HEK293T (cell line): ENCODE data around the gene KIAA1217.

Experiments used
- BHLHE40 ChIP-seq: fragments of 450-650 bp; IDR thresholded peaks from 2 replicates; pipeline ENCODE4 v1.6.1; 2016; ENCODE audit warnings: mild to moderate bottlenecking, moderate library complexity, borderline replicate concordance
- ELF4 ChIP-seq: fragments of 450-650 bp; IDR thresholded peaks from 2 replicates; pipeline ENCODE4 v1.6.1; 2017; ENCODE audit warnings: antibody characterized with exemption
- FOXK2 ChIP-seq: fragments of 450-650 bp; IDR thresholded peaks from 2 replicates; pipeline ENCODE4 v1.6.1; 2016; ENCODE audit warnings: mild to moderate bottlenecking
- SP1 ChIP-seq: fragments of 450-650 bp; IDR thresholded peaks from 2 replicates; pipeline ENCODE4 v1.6.1; 2017
- TARDBP ChIP-seq: fragments of 450-650 bp; IDR thresholded peaks from 2 replicates; pipeline ENCODE4 v1.6.1; 2016
- ZNF384 ChIP-seq: fragments of 450-650 bp; IDR thresholded peaks from 2 replicates; pipeline ENCODE4 v1.6.1; 2016
- TF ChIP-seq, protein P1 (sequence below): fragments of 450-650 bp; IDR thresholded peaks from 2 replicates; pipeline ENCODE4 v1.6.1; 2016

DNA sequence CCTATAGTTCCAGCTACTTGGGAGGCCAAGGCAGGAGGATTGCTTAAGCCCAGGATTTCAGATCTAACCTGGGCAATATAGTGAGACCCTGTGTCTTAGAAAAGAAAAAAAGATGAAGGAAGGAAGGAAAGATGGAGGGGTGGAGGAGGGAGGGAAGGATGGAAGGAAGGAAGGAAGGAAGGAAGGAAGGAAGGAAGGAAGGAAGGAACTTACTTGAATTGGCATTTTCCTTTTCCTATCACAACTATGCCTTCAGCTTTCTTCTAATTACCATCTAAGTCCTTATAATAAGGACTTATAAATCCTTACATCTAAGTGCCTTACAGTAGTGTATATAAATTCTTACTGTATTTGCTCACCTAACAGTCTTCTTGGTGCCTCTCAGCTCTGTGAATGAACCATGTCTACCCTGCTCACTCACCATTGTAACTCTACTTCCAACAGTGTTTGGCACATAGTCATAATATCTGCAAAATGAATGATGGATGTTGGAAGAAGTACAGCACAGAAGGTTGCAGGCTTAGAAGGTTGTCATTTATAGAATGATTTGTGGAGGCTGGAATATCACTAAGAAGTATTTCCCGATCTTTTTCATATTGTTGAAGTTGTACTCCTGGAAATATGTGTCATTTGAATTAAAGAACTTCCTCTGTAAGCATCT is 125.5 kb downstream of the KIAA1217 start:
- TF ChIP-seq BHLHE40, result no peak
- TF ChIP-seq FOXK2, result no peak
- no peak for TF ChIP-seq ZNF384
- TF ChIP-seq ELF4, result no peak
- no peak for TF ChIP-seq SP1
- no peak for TF ChIP-seq TARDBP
- TF ChIP-seq, protein P1, sequence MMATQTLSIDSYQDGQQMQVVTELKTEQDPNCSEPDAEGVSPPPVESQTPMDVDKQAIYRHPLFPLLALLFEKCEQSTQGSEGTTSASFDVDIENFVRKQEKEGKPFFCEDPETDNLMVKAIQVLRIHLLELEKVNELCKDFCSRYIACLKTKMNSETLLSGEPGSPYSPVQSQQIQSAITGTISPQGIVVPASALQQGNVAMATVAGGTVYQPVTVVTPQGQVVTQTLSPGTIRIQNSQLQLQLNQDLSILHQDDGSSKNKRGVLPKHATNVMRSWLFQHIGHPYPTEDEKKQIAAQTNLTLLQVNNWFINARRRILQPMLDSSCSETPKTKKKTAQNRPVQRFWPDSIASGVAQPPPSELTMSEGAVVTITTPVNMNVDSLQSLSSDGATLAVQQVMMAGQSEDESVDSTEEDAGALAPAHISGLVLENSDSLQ, result no peak
